Hepatocyte (in vitro differentiated cells): ENCODE data around the gene FAM53C. TPM values are rescaled to one million over a fixed set of nuclear protein-coding genes. Genes with fewer than 3 reads are reported as not detected.

Experiments used
- DNase-seq: peaks from one replicate; pipeline ENCODE4 v3.0.0-alpha.2; 2016; ENCODE audit warnings: low spot score
- H2AFZ ChIP-seq: fragments of 200-600 bp; sonication (generic); 2 replicates; pipeline ENCODE4 v1.6.0; 2016; ENCODE audit warnings: antibody characterized with exemption, mild to moderate bottlenecking
- H3K27ac ChIP-seq: fragments of 200-600 bp; sonication (generic); 2 replicates; pipeline ENCODE4 v1.5.1; 2016; ENCODE audit warnings: mild to moderate bottlenecking
- H3K27me3 ChIP-seq: fragments of 200-600 bp; sonication (generic); 2 replicates; pipeline ENCODE4 v1.6.1; 2016
- H3K36me3 ChIP-seq: fragments of 200-600 bp; sonication (generic); replicated peaks from 2 replicates; pipeline ENCODE4 v1.5.1; 2016; ENCODE audit warnings: low read depth; ENCODE audit not compliant: insufficient read depth
- H3K4me1 ChIP-seq: fragments of 200-600 bp; sonication (generic); 2 replicates; pipeline ENCODE4 v1.5.1; 2016; ENCODE audit warnings: mild to moderate bottlenecking, moderate library complexity; ENCODE audit not compliant: insufficient read depth
- H3K4me2 ChIP-seq: fragments of 200-600 bp; sonication (generic); 2 replicates; pipeline ENCODE4 v1.6.0; 2016
- H3K4me3 ChIP-seq: fragments of 200-600 bp; sonication (generic); 2 replicates; pipeline ENCODE4 v1.5.1; 2016; ENCODE audit warnings: mild to moderate bottlenecking
- H3K79me2 ChIP-seq: fragments of 200-600 bp; sonication (generic); 2 replicates; pipeline ENCODE4 v1.6.0; 2017; ENCODE audit warnings: mild to moderate bottlenecking
- H3K9me2 ChIP-seq: fragments of 200-600 bp; sonication (generic); replicated peaks from 2 replicates; pipeline ENCODE4 v1.6.0; 2017; ENCODE audit warnings: mild to moderate bottlenecking; ENCODE audit not compliant: insufficient read depth
- H3K9me3 ChIP-seq: fragments of 200-600 bp; sonication (generic); 2 replicates; pipeline ENCODE4 v1.5.1; 2016; ENCODE audit warnings: low read depth, mild to moderate bottlenecking
- H4K20me1 ChIP-seq: fragments of 200-600 bp; sonication (generic); 2 replicates; pipeline ENCODE4 v1.6.0; 2016; ENCODE audit warnings: mild to moderate bottlenecking; ENCODE audit not compliant: insufficient read depth, poor library complexity, severe bottlenecking
- CTCF ChIP-seq: fragments of 200-600 bp; sonication (generic); IDR thresholded peaks from 2 replicates; pipeline ENCODE4 v1.5.1; 2016; ENCODE audit warnings: antibody characterized with exemption, mild to moderate bottlenecking; ENCODE audit not compliant: poor library complexity
- EZH2 ChIP-seq: fragments of 200-600 bp; sonication (generic); IDR thresholded peaks from 2 replicates; pipeline ENCODE4 v1.6.1; 2016; ENCODE audit warnings: antibody characterized with exemption, mild to moderate bottlenecking, borderline replicate concordance
- EZH2phosphoT487 ChIP-seq: fragments of 200-600 bp; sonication (generic); IDR thresholded peaks from one replicate; pipeline ENCODE4 v1.6.1; 2018; ENCODE audit warnings: antibody characterized with exemption, mild to moderate bottlenecking, low read depth, moderate library complexity; ENCODE audit not compliant: unreplicated experiment, severe bottlenecking
- WGBS: methylation state at CpG from one replicate; pipeline ENCODE4 v1.1.6; 2016; ENCODE audit warnings: low lambda C conversion rate; ENCODE audit errors: missing lambda C conversion rate; 5-methylcytosine and 5-hydroxymethylcytosine counted together
- polyA plus RNA-seq: library from polyadenylated mRNA; unstranded; fragments of >200 nt; fragmentation: Nextera tagmentation; extraction: Ambion mirVana; gene quantifications from 2 replicates; pipeline ENCODE4 v1.2.1, GENCODE V29; 2016
- total RNA-seq: library from RNA; depleted of rRNA; stranded (reverse); fragments of >200 nt; gene quantifications from 2 replicates; pipeline ENCODE4 v1.2.3, GENCODE V29; 2014

Gene FAM53C
- total and polyA plus RNA-seq, 2 experiments from 2014 or later, result 27.4 to 33.6 TPM

GRCh38 chr5:138338411-138339090, 485 bp downstream of the FAM53C start:
- no peak for DNase-seq
- no peaks in the 10 kb centered on the region for H3K9me2 ChIP-seq
- H3K4me1 ChIP-seq, result peaks cover 16% of the 10 kb centered on the region
- H3K9me3 ChIP-seq, result no peaks in the 10 kb centered on the region
- peak overlapping the region; percentile 17 for H2AFZ ChIP-seq
- H3K79me2 ChIP-seq, result peaks cover 54% of the 10 kb centered on the region
- 1% methylated on average over 5 of the region's 22 CpGs for WGBS
- peak overlapping the region; percentile 98 for H3K4me2 ChIP-seq
- H3K36me3 ChIP-seq, result no peaks in the 10 kb centered on the region
- no peaks in the 10 kb centered on the region for H3K27me3 ChIP-seq
- TF ChIP-seq EZH2phosphoT487, result no peak
- TF ChIP-seq EZH2, result no peak
- no peak for TF ChIP-seq CTCF
- H4K20me1 ChIP-seq, result peaks cover 23% of the 10 kb centered on the region
- H3K4me3 ChIP-seq, result peak overlapping the region; percentile 60
- peak overlapping the region; percentile 98 for H3K27ac ChIP-seq

DNA sequence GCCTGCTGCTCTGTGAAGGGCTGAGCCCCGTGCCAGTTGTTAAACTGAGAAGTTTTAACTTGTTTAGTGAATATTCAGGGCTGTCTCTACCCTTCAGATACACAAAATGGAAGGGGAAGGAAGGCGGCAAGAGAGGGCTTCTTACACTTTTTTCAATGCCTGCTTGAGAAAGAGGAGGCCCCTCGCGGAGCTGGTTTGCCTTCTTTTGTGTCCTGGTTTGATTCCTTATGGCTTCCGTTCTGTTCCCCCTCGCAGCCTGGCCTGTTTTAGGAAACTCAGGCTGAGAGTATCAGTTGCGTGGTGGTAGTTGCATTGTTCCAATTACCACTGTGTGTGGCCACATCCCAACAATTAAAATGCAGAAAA, 1.0 kb downstream of the FAM53C start:
- peak overlapping the region; percentile 98 for H3K4me2 ChIP-seq
- no peaks in the 10 kb centered on the region for H3K36me3 ChIP-seq
- H3K4me3 ChIP-seq, result peak overlapping the region; percentile 60
- 2% methylated on average over 7 of the region's 7 CpGs for WGBS
- peak overlapping the region; percentile 17 for H2AFZ ChIP-seq
- H3K27me3 ChIP-seq, result no peaks in the 10 kb centered on the region
- TF ChIP-seq EZH2 (no peak), EZH2phosphoT487 (no peak), CTCF (no peak)
- DNase-seq, result peak; percentile 44
- H3K79me2 ChIP-seq, result peaks cover 58% of the 10 kb centered on the region
- peak overlapping the region; percentile 98 for H3K27ac ChIP-seq
- H3K9me2 ChIP-seq, result no peaks in the 10 kb centered on the region
- no peaks in the 10 kb centered on the region for H3K9me3 ChIP-seq
- peaks cover 23% of the 10 kb centered on the region for H4K20me1 ChIP-seq
- H3K4me1 ChIP-seq, result peaks cover 16% of the 10 kb centered on the region

GRCh38 chr5:138339464-138339863, 1.4 kb downstream of the FAM53C start:
- Histone ChIP-seq H3K9me3 (no peaks in the 10 kb centered on the region), H3K27ac (peak overlapping the region; percentile 98), H3K4me2 (peak overlapping the region; percentile 98), H2AFZ (no peak overlapping the region), H3K9me2 (no peaks in the 10 kb centered on the region), H3K27me3 (no peaks in the 10 kb centered on the region), H3K79me2 (peaks cover 59% of the 10 kb centered on the region), H3K4me3 (peak overlapping the region; percentile 60), H4K20me1 (peaks cover 23% of the 10 kb centered on the region), H3K4me1 (peaks cover 16% of the 10 kb centered on the region), H3K36me3 (no peaks in the 10 kb centered on the region)
- 57% methylated on average over 2 of the region's 2 CpGs for WGBS
- DNase-seq, result no peak
- TF ChIP-seq EZH2phosphoT487, result no peak
- TF ChIP-seq EZH2, result no peak
- no peak for TF ChIP-seq CTCF
